Measurements from ENCODE around the gene OR5V1. TPM values are rescaled to one million over a fixed set of nuclear protein-coding genes. Genes with fewer than 3 reads are reported as not detected.
"Not testable (repeated sequence)": the region's sequence is repeated elsewhere in the genome, so short reads cannot be mapped to it uniquely, and the experiment has no call there.

The OR5V1 gene
- total RNA-seq, 3 donors from 2014 or later = not detected

DNA sequence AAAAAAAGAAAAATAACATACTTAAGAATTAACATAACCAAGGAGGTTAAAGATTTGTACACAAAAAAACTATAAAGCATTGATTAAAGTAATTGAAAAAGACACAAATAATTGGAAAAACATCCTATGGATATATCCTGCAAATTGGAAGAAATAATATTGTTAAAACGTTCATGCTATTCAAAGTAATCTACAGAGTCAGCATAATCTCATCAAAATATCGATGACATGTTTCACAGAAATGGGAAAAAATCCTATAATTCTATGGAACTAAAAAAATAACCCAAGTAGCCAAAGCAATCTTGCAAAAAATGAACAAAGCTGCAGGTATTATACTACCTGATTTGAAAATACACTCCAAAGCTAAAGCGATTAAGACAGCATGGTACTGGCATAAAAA is 23.3 kb downstream of the OR5V1 start:
- H3K4me3 ChIP-seq = no peak overlapping the region
- TF ChIP-seq POLR2AphosphoS5 (IDR thresholded peaks at IDR 0.05) = no peak
- TF ChIP-seq CTCF (IDR thresholded peaks at IDR 0.05) = no peak
- TF ChIP-seq POLR2A (IDR thresholded peaks at IDR 0.05) = no peak
- H3K4me1 ChIP-seq = no peaks in the 10 kb centered on the region
- H3K27me3 ChIP-seq = no peaks in the 10 kb centered on the region
- intact Hi-C loops (cut with DNase I; ENCODE audit: low total_unique reads) = no loop called here
- no peak for DNase-seq (ENCODE audit: low spot score in 2 of 2)
- no peak overlapping the region for H3K27ac ChIP-seq
- no peaks in the 10 kb centered on the region for H3K36me3 ChIP-seq
- H3K9me3 ChIP-seq = peaks cover 0 to 4% of the 10 kb centered on the region in 2 donors

- Histone ChIP-seq H3K36me3 (no peaks in the 10 kb centered on the region), H3K4me1 (no peaks in the 10 kb centered on the region), H3K9me3 (no peaks in the 10 kb centered on the region), H3K27ac (no peak overlapping the region), H3K27me3 (no peaks in the 10 kb centered on the region), H3K4me3 (no peak overlapping the region)
- no peak for TF ChIP-seq POLR2AphosphoS5 (IDR thresholded peaks at IDR 0.05)
- TF ChIP-seq POLR2A (IDR thresholded peaks at IDR 0.05) = no peak
- TF ChIP-seq CTCF (IDR thresholded peaks at IDR 0.05) = no peak
- intact Hi-C loops (cut with DNase I; ENCODE audit: low total_unique reads) = no loop called here
- no peak for DNase-seq (ENCODE audit: low spot score in 2 of 2)
Observed at GRCh38 chr6:29336269-29336668, 32.4 kb downstream of the OR5V1 start.

GRCh38 chr6:29332676-29333075 is 36.0 kb downstream of the OR5V1 start:
- TF ChIP-seq CTCF (IDR thresholded peaks at IDR 0.05) = no peak
- no peak for TF ChIP-seq POLR2AphosphoS5 (IDR thresholded peaks at IDR 0.05)
- no peak for TF ChIP-seq POLR2A (IDR thresholded peaks at IDR 0.05)
- Histone ChIP-seq H3K27me3 (peaks cover 0 to 3% of the 10 kb centered on the region in 2 donors), H3K4me1 (no peaks in the 10 kb centered on the region), H3K4me3 (no peak overlapping the region), H3K36me3 (no peaks in the 10 kb centered on the region), H3K27ac (no peak overlapping the region), H3K9me3 (no peaks in the 10 kb centered on the region)
- intact Hi-C loops (cut with DNase I; ENCODE audit: low total_unique reads) = no loop called here
- DNase-seq (ENCODE audit: low spot score in 2 of 2) = no peak

GRCh38 chr6:29325777-29326176 is 42.9 kb downstream of the OR5V1 start:
- no peak overlapping the region for H3K27ac ChIP-seq
- no peaks in the 10 kb centered on the region for H3K9me3 ChIP-seq
- no peaks in the 10 kb centered on the region for H3K36me3 ChIP-seq
- no peak for TF ChIP-seq POLR2A (IDR thresholded peaks at IDR 0.05)
- TF ChIP-seq CTCF (IDR thresholded peaks at IDR 0.05) = no peak
- TF ChIP-seq POLR2AphosphoS5 (IDR thresholded peaks at IDR 0.05) = no peak
- DNase-seq (ENCODE audit: low spot score in 2 of 2) = no peak
- no peak overlapping the region for H3K4me3 ChIP-seq
- intact Hi-C loops (cut with DNase I; ENCODE audit: low total_unique reads) = no loop called here
- no peaks in the 10 kb centered on the region for H3K27me3 ChIP-seq
- no peaks in the 10 kb centered on the region for H3K4me1 ChIP-seq

- intact Hi-C loops (cut with DNase I; ENCODE audit: low total_unique reads); H3K9me3 ChIP-seq; H3K36me3 ChIP-seq; H3K27ac ChIP-seq; H3K4me3 ChIP-seq; H3K27me3 ChIP-seq; DNase-seq (ENCODE audit: low spot score in 2 of 2); H3K4me1 ChIP-seq: not testable (repeated sequence)
Observed at GRCh38 chr6:29323332-29323731, 45.3 kb downstream of the OR5V1 start.

GRCh38 chr6:29319931-29320330 is 48.7 kb downstream of the OR5V1 start:
- no peak overlapping the region for H3K27ac ChIP-seq
- H3K9me3 ChIP-seq = no peaks in the 10 kb centered on the region
- no peak for DNase-seq (ENCODE audit: low spot score in 2 of 2)
- no peak overlapping the region for H3K4me3 ChIP-seq
- no peaks in the 10 kb centered on the region for H3K27me3 ChIP-seq
- intact Hi-C loops (cut with DNase I; ENCODE audit: low total_unique reads) = no loop called here
- H3K4me1 ChIP-seq = no peaks in the 10 kb centered on the region
- no peaks in the 10 kb centered on the region for H3K36me3 ChIP-seq
- TF ChIP-seq POLR2AphosphoS5 (IDR thresholded peaks at IDR 0.05) (no peak), CTCF (IDR thresholded peaks at IDR 0.05) (no peak), POLR2A (IDR thresholded peaks at IDR 0.05) (no peak)
